ENCODE data around the gene GOLGA6L2. TPM values are rescaled to one million over a fixed set of nuclear protein-coding genes. Genes with fewer than 3 reads are reported as not detected.

Gene GOLGA6L2
- total RNA-seq, 4 donors from 2014 or later = not detected

GRCh38 chr15:23446215-23447106, 582 bp downstream of the GOLGA6L2 start:
- no peak for TF ChIP-seq POLR2A (IDR thresholded peaks at IDR 0.05)
- TF ChIP-seq, protein P1, sequence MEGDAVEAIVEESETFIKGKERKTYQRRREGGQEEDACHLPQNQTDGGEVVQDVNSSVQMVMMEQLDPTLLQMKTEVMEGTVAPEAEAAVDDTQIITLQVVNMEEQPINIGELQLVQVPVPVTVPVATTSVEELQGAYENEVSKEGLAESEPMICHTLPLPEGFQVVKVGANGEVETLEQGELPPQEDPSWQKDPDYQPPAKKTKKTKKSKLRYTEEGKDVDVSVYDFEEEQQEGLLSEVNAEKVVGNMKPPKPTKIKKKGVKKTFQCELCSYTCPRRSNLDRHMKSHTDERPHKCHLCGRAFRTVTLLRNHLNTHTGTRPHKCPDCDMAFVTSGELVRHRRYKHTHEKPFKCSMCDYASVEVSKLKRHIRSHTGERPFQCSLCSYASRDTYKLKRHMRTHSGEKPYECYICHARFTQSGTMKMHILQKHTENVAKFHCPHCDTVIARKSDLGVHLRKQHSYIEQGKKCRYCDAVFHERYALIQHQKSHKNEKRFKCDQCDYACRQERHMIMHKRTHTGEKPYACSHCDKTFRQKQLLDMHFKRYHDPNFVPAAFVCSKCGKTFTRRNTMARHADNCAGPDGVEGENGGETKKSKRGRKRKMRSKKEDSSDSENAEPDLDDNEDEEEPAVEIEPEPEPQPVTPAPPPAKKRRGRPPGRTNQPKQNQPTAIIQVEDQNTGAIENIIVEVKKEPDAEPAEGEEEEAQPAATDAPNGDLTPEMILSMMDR (IDR thresholded peaks at IDR 0.05) = no peak
- intact Hi-C loops (cut with DNase I; ENCODE audit: low total_unique reads) = no loop called here
- 82 to 84% methylated on average over 15 of the region's 15 CpGs for WGBS, 2 donors
- H3K4me3 ChIP-seq (ENCODE audit: low read depth, poor library complexity, severe bottlenecking) = no peak overlapping the region
- no peak for DNase-seq (ENCODE audit: low spot score in 2 of 2)

- no peak for DNase-seq (ENCODE audit: low spot score in 2 of 2)
- H3K4me3 ChIP-seq (ENCODE audit: low read depth, poor library complexity, severe bottlenecking) = no peak overlapping the region
- WGBS, 2 donors = 76 to 91% methylated on average over 10 to 11 of the region's 11 CpGs
- TF ChIP-seq, protein P1 (IDR thresholded peaks at IDR 0.05) = no peak
- TF ChIP-seq POLR2A (IDR thresholded peaks at IDR 0.05) = no peak
- intact Hi-C loops (cut with DNase I; ENCODE audit: low total_unique reads) = no loop called here
Observed at GRCh38 chr15:23444269-23444668, 2.8 kb downstream of the GOLGA6L2 start.

- WGBS, 2 donors = 82 to 85% methylated on average over 13 of the region's 13 CpGs
- intact Hi-C loops (cut with DNase I; ENCODE audit: low total_unique reads) = no loop called here
- no peak overlapping the region for H3K4me3 ChIP-seq (ENCODE audit: low read depth, poor library complexity, severe bottlenecking)
- TF ChIP-seq, protein P1 (IDR thresholded peaks at IDR 0.05) = no peak
- TF ChIP-seq POLR2A (IDR thresholded peaks at IDR 0.05) = no peak
- no peak for DNase-seq (ENCODE audit: low spot score in 2 of 2)
Observed at GRCh38 chr15:23441204-23441603, 5.8 kb downstream of the GOLGA6L2 start.

DNA sequence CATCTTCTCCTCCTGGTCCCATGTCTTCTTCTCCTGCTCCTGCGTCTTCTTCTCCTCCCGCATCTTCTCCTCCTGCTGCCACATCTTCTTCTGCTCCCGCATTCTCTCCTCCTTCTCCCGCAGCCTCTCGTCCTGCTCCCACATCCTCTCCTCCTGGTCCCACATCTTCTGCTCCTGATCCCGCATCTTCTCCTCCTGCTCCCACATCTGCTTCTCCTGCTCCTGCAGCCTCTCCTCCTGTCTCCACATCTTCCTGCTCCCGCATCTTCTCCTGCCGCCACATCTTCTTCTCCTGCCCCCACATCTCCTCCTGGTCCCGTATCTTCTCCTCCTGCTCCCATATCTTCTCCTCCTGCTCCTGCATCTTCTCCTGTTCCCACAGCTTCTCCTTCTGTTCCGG, 6.4 kb downstream of the GOLGA6L2 start:
- H3K4me3 ChIP-seq (ENCODE audit: low read depth, poor library complexity, severe bottlenecking) = no peak overlapping the region
- TF ChIP-seq POLR2A (IDR thresholded peaks at IDR 0.05) = no peak
- TF ChIP-seq, protein P1 (IDR thresholded peaks at IDR 0.05) = no peak
- DNase-seq (ENCODE audit: low spot score in 2 of 2) = no peak
- intact Hi-C loops (cut with DNase I; ENCODE audit: low total_unique reads) = no loop called here
- 91 to 93% methylated on average over 10 of the region's 10 CpGs for WGBS, 2 donors

DNA sequence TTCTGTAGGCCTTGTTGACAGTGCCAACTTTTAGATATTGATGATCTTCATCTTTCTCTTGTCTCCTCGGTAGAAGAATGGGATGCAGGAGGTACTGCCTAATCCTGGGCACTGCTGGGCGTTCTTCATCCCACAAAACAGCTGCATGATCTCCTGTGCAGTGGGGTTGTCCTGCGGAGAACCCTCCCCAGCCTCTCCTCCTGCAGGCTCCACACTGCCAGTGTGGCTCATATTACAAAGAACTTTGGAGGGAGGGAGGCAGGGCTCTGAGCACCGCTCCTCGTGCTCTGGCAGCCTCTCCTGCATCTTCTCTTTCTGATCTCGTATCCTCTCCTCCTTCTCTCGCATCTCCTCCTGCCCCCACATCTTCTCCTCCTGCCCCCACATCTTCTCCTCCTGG, 7.5 kb downstream of the GOLGA6L2 start:
- DNase-seq (ENCODE audit: low spot score in 2 of 2) = no peak
- intact Hi-C loops (cut with DNase I; ENCODE audit: low total_unique reads) = no loop called here
- no peak overlapping the region for H3K4me3 ChIP-seq (ENCODE audit: low read depth, poor library complexity, severe bottlenecking)
- no peak for TF ChIP-seq POLR2A (IDR thresholded peaks at IDR 0.05)
- TF ChIP-seq, protein P1 (IDR thresholded peaks at IDR 0.05) = no peak
- 66% methylated on average over 7 of the region's 7 CpGs for WGBS, 2 donors
